Duodenal mucosa (tissue), 2 donors: ENCODE results near the gene GLYATL1.
"Not testable (repeated sequence)": the region's sequence is repeated elsewhere in the genome, so short reads cannot be mapped to it uniquely, and the experiment has no call there.

Experiments
- H3K27ac ChIP-seq: one replicate; pipeline ENCODE4 v1.7.0; 2013; ENCODE audit warnings: low read depth, low read length
- H3K27me3 ChIP-seq, 2 donors: one replicate each; pipeline ENCODE4 v1.7.0; 2013; ENCODE audit warnings: low read length in 2 of 2, control low read depth in 1 of 2; ENCODE audit not compliant: insufficient read depth in 2 of 2, control insufficient read depth in 1 of 2
- H3K36me3 ChIP-seq, 2 donors: one replicate each; pipeline ENCODE4 v1.7.0; 2013; ENCODE audit warnings: low read length in 2 of 2, control low read depth in 1 of 2; ENCODE audit not compliant: insufficient read depth in 2 of 2, control insufficient read depth in 1 of 2
- H3K4me1 ChIP-seq, 2 donors: one replicate each; pipeline ENCODE4 v1.7.0; 2013; ENCODE audit warnings: low read length in 2 of 2, control low read depth in 1 of 2; ENCODE audit not compliant: insufficient read depth in 2 of 2, control insufficient read depth in 1 of 2
- H3K4me3 ChIP-seq, 2 donors: one replicate each; pipeline ENCODE4 v1.7.0; 2013; ENCODE audit warnings: low read length in 2 of 2, low read depth in 1 of 2
- H3K9ac ChIP-seq, 2 donors: one replicate each; pipeline ENCODE4 v1.7.0; 2013; ENCODE audit warnings: low read length in 2 of 2, low read depth in 1 of 2
- H3K9me3 ChIP-seq, 2 donors: one replicate each; pipeline ENCODE4 v1.7.0; 2013; ENCODE audit warnings: low read length in 2 of 2, control low read depth in 1 of 2; ENCODE audit not compliant: control insufficient read depth in 1 of 2

Gene GLYATL1

DNA sequence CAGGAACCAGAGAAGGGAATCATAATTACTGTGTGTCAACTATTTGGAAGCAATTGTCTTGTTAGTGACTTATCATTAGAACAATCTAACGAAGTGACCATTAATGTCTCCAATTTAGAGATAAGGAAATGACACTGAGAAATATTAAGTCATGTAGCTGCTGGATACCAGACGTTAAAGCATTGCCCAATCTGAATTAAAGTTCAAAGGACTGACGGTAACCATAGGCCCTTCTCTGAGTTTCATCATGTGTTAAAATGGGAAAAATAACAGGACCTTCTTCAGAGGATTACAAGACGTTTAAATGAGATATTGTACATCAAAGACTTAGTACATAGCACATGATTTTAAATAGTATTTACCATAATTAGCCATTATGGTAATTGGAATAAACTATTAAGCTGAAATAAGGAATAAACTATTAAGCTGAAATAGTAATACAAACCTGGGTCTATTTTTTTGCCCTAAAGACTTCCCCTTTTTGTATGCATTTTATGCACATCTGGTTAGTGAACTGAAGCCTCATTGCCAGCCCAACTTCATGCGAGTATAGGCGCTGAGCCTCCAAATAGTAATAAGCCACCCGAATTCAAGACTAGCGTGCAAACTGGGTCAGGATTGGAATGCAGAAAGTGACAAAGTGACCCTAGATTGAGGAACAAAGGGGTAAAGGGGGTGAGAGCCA is 41.0 kb downstream of the GLYATL1 start:
- no peak overlapping the region for H3K4me3 ChIP-seq
- no peaks in the 10 kb centered on the region for H3K9me3 ChIP-seq
- H3K27me3 ChIP-seq, result no peaks in the 10 kb centered on the region
- no peaks in the 10 kb centered on the region for H3K36me3 ChIP-seq
- no peak overlapping the region for H3K9ac ChIP-seq
- no peaks in the 10 kb centered on the region for H3K4me1 ChIP-seq
- no peak overlapping the region for H3K27ac ChIP-seq

- Histone ChIP-seq H3K36me3 (no peaks in the 10 kb centered on the region), H3K4me1 (no peaks in the 10 kb centered on the region), H3K27ac (no peak overlapping the region), H3K9me3 (no peaks in the 10 kb centered on the region), H3K27me3 (no peaks in the 10 kb centered on the region), H3K9ac (no peak overlapping the region), H3K4me3 (no peak overlapping the region)
Measured at GRCh38 chr11:58992489-58992888, 53.2 kb downstream of the GLYATL1 start.

DNA sequence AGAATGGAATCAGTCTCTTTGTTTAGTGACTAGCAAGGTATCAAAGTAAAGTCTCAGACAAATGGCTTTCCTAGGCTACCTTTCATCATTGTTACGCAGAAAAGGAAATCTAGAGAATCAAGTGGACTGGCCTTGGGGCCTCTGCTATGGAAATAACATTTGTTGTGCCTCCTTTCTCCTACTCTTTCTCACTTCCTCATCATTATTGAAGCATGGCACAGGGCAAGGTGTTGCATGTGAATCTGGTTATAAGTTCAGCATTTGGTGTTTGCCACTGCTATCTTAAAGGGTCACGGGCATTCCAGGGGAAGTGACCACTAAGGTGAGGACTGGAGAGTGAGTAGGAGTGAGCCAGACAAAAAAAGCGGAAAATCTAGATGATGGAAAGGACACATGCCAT is 54.9 kb downstream of the GLYATL1 start:
- H3K36me3 ChIP-seq, result no peaks in the 10 kb centered on the region
- no peak overlapping the region for H3K4me3 ChIP-seq
- H3K9me3 ChIP-seq, result no peaks in the 10 kb centered on the region
- H3K27me3 ChIP-seq, result no peaks in the 10 kb centered on the region
- no peak overlapping the region for H3K27ac ChIP-seq
- no peak overlapping the region for H3K9ac ChIP-seq
- H3K4me1 ChIP-seq, result no peaks in the 10 kb centered on the region

GRCh38 chr11:58998480-58999290 is 59.4 kb downstream of the GLYATL1 start:
- Histone ChIP-seq H3K4me1 (no peaks in the 10 kb centered on the region), H3K9ac (no peak overlapping the region), H3K27me3 (no peaks in the 10 kb centered on the region), H3K9me3 (no peaks in the 10 kb centered on the region), H3K27ac (no peak overlapping the region), H3K36me3 (no peaks in the 10 kb centered on the region), H3K4me3 (no peak overlapping the region)

DNA sequence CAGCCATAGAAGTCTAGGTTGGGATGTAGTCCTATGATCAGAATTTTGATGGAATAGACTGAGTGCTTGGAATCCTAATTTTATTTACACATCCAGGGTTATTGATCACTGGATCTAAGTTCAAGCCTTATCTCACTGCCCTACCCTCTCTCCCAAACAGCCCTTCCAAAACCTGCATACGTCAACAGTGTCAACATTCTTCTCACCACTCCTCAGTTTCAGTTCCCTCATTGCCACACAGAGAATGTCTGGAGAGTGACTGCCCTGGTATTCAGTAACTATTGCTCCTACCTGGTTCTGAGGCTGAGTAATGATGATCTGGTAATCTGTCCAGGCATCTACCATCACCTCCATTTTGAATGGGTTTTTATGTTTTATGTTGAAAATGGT is 60.0 kb downstream of the GLYATL1 start:
- Histone ChIP-seq H3K27me3 (no peaks in the 10 kb centered on the region), H3K9me3 (no peaks in the 10 kb centered on the region), H3K9ac (no peak overlapping the region), H3K4me1 (no peaks in the 10 kb centered on the region), H3K27ac (no peak overlapping the region), H3K36me3 (no peaks in the 10 kb centered on the region), H3K4me3 (no peak overlapping the region)

DNA sequence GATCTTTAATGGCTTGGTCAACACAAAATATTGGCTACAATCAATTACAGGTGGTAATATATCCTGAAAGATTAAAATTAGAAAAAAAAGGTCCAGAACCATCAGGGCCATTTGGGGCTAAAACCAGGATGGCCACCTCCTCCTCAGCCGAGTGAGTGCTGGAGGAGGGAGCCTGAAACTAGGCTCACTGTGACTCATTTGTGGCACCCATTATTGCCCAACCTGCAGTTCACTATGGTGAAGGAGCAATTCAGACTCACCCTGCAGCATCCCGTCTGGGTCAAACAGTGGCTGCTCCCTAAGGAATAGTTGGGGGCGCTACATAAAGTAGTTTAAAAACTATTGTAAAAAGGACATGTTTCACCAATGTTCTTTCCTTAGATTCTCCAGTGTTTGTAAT is 60.7 kb downstream of the GLYATL1 start:
- Histone ChIP-seq H3K36me3 (no peaks in the 10 kb centered on the region), H3K9ac (no peak overlapping the region), H3K27me3 (no peaks in the 10 kb centered on the region), H3K9me3 (no peaks in the 10 kb centered on the region), H3K4me1 (no peaks in the 10 kb centered on the region), H3K27ac (no peak overlapping the region), H3K4me3 (no peak overlapping the region)

GRCh38 chr11:59002006-59002405 is 62.7 kb downstream of the GLYATL1 start:
- H3K4me1 ChIP-seq, H3K36me3 ChIP-seq: not testable (repeated sequence)

More at GRCh38 chr11:59002006-59002405, 62.7 kb downstream of the GLYATL1 start:
- H3K9me3 ChIP-seq, H3K4me3 ChIP-seq, H3K27ac ChIP-seq, H3K9ac ChIP-seq, H3K27me3 ChIP-seq: not testable (repeated sequence)
